Activated CD4-positive, alpha-beta T cell treated with anti-CD3 and anti-CD28 coated beads, Interleukin-2, amount 50 U/mL, for 24 hours (primary cell): ENCODE results near the gene AGMO.

ENCODE experiments used
- DNase-seq, 2 donors: peaks; one replicate each; pipeline ENCODE4 v3.0.0-alpha.2; 2020; ENCODE audit warnings: low read depth in 1 of 2, low spot score in 1 of 2

AGMO gene

GRCh38 chr7:15504351-15504750 is 57.5 kb downstream of the AGMO start:
- DNase-seq: no peak

GRCh38 chr7:15503603-15504290 is 58.1 kb downstream of the AGMO start:
- DNase-seq: no peak

- DNase-seq: no peak
Observed at GRCh38 chr7:15498465-15498864, 63.4 kb downstream of the AGMO start.

GRCh38 chr7:15495170-15495569 is 66.6 kb downstream of the AGMO start:
- DNase-seq: no peak

GRCh38 chr7:15494711-15495110 is 67.1 kb downstream of the AGMO start:
- DNase-seq: no peak

- DNase-seq: no peak
Observed at GRCh38 chr7:15491361-15491760, 70.5 kb downstream of the AGMO start.

GRCh38 chr7:15490291-15490690 is 71.5 kb downstream of the AGMO start:
- no peak for DNase-seq

- DNase-seq: no peak
Observed at GRCh38 chr7:15489861-15490260, 72.0 kb downstream of the AGMO start.

- DNase-seq: no peak
Observed at GRCh38 chr7:15489383-15489782, 72.4 kb downstream of the AGMO start.

- DNase-seq: no peak
Observed at GRCh38 chr7:15488401-15488800, 73.4 kb downstream of the AGMO start.

- DNase-seq: no peak
Observed at GRCh38 chr7:15487896-15488295, 73.9 kb downstream of the AGMO start.

GRCh38 chr7:15485998-15486397 is 75.8 kb downstream of the AGMO start:
- DNase-seq: no peak

GRCh38 chr7:15485431-15485830 is 76.4 kb downstream of the AGMO start:
- no peak for DNase-seq

GRCh38 chr7:15481132-15481531 is 80.7 kb downstream of the AGMO start:
- no peak for DNase-seq

GRCh38 chr7:15478401-15478800 is 83.4 kb downstream of the AGMO start:
- DNase-seq: no peak

GRCh38 chr7:15476531-15476918 is 85.3 kb downstream of the AGMO start:
- DNase-seq: no peak

- no peak for DNase-seq
Observed at GRCh38 chr7:15475808-15476530, 85.8 kb downstream of the AGMO start.

- DNase-seq: no peak
Observed at GRCh38 chr7:15471669-15471950, 90.2 kb downstream of the AGMO start.

- DNase-seq: no peak
Observed at GRCh38 chr7:15470825-15471668, 90.8 kb downstream of the AGMO start.

GRCh38 chr7:15464667-15465121 is 97.1 kb downstream of the AGMO start:
- no peak for DNase-seq

- DNase-seq: no peak
Observed at GRCh38 chr7:15463801-15464666, 97.8 kb downstream of the AGMO start.
